Stimulated activated naive CD8-positive, alpha-beta T cell treated with anti-CD3 and anti-CD28 coated beads, Interleukin-15, amount 100 ng/mL, for 72 hours (primary cell): Measurements from ENCODE around the gene SNX9.

Source experiments
- ATAC-seq: fragments of 150-1000 bp; cut with Tn5 transposase; 2 replicates; pipeline ENCODE4 v1.10.0; 2021; ENCODE audit warnings: mild to moderate bottlenecking, moderate library complexity
- DNase-seq, 2 donors: peaks; one replicate each; pipeline ENCODE4 v3.0.0; 2021 to 2022
- H3K27ac Mint-ChIP-seq, 2 donors: one replicate each; pipeline ENCODE4 v1.8.0; 2022; ENCODE audit warnings: mild to moderate bottlenecking in 2 of 2, mixed read lengths in 2 of 2, moderate library complexity in 2 of 2
- H3K27me3 Mint-ChIP-seq: one replicate; pipeline ENCODE4 v1.8.0; 2022; ENCODE audit warnings: mixed read lengths
- H3K4me1 Mint-ChIP-seq: one replicate; pipeline ENCODE4 v1.8.0; 2022; ENCODE audit warnings: mild to moderate bottlenecking, mixed read lengths
- H3K4me3 Mint-ChIP-seq, 2 donors: one replicate each; pipeline ENCODE4 v1.8.0; 2022; ENCODE audit warnings: mild to moderate bottlenecking in 2 of 2, mixed read lengths in 2 of 2, moderate library complexity in 1 of 2
- H3K9me3 Mint-ChIP-seq, 2 donors: one replicate each; pipeline ENCODE4 v1.8.0; 2022; ENCODE audit warnings: mixed read lengths in 2 of 2

The SNX9 gene

DNA sequence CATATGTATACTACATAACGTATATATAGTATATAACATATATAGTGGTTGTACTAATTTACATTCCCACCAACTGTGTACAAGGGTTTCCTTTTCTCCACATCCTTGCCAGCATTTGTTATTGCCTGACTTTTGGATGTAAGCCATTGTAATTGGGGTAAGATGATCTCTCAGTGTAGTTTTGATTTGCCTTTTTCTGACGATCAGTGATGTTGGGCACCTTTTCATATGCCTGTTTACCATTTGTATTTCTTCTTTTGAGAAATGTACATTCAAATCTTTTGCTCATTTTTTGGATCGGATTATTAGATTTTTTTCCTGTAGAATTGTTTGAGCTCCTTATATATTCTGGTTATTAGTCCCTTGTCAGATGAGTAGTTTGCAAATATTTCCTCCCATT is 170.0 kb downstream of the SNX9 start:
- peaks cover 75% of the 10 kb centered on the region for H3K4me1 Mint-ChIP-seq
- H3K27ac Mint-ChIP-seq, result no peak overlapping the region
- no peak overlapping the region for H3K4me3 Mint-ChIP-seq
- no peaks in the 10 kb centered on the region for H3K9me3 Mint-ChIP-seq
- DNase-seq (no peak), ATAC-seq (no peak)
- no peaks in the 10 kb centered on the region for H3K27me3 Mint-ChIP-seq

DNA sequence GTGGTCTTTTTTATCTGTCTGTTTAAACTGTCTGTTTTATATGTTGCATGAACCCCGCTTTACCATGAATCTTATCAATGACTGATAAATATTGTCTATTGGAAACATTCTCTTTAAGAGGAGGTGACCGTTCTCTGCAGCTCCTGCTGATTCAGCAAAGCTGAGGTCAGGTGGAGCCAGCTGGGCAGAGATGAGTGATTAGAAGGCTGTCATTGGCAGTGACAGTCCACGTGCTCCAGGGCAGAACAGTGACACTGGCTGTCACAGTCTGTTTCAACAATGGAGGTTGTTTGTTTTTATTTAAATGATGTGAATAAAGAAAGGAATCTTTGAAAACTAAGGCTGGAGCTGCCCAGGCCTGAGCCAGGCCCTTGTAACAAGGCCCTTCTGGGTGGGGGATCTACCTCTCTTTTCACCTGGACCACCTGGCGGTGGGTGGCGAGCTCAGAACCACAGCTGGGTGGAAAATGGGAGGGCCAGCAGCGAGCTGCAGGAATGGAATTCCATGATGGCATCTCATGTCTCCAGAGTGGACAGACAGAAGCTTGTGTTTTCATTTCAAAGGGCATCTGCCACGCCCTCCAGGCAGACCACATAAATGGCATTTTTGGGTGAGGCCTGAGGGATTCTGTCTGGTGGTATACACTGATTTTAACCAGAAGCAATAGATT is 171.2 kb downstream of the SNX9 start:
- H3K27me3 Mint-ChIP-seq, result no peaks in the 10 kb centered on the region
- no peak for DNase-seq
- H3K27ac Mint-ChIP-seq, result no peak overlapping the region
- H3K4me1 Mint-ChIP-seq, result peaks cover 63% of the 10 kb centered on the region
- H3K9me3 Mint-ChIP-seq, result no peaks in the 10 kb centered on the region
- H3K4me3 Mint-ChIP-seq, result no peak overlapping the region
- ATAC-seq, result no peak
